Superior temporal gyrus (tissue), 1 donor: ENCODE data around the gene PATE2.

ENCODE experiments used
- DNase-seq: peaks from one replicate; pipeline ENCODE4 v3.0.0-alpha.2; 2016; ENCODE audit errors: extremely low spot score

The PATE2 gene

DNA sequence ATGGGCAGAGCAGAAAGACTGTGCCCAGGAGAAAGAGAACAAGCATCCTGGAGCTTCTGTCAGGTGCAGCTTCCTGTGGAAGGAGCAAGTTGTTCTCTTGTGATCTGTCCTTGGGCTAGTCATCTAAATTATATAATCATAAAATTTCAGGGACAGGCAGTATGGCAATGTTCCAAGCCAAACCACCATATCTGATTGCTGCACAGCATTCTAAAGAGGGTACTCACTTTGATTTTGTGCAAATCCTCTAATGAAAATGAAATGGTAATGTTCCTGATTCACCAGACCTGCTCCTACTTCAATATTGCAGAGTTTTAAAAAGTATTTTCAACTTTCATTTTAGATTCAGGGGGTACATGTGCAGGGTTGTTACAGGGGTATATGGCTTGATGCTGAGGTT lies at the start of gene PATE2:
TSS of gene PATE2 (minus strand) at position 101 of the 400 bp plus-strand sequence. CDS start at position 46, 55 bp downstream.
- no peak for DNase-seq

DNA sequence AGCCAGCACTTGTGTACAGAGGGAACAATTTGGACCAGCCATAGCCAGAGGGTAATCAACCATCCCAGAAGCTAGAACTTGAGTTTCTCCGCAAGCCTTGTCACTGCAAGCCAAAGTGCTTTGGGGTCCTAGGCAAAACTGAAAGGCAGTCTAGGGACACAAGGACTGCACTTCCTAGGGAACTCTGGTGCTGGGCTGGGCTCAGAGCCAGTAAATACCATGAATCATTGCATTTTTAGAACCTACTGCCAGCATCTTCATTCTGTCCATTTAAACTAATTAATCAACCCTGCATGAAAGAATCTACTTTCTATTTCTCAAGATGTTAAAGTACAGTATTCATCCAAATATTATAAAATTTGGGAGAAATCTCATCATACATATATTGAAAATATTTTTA lies 29.3 kb upstream of the PATE2 start:
- no peak for DNase-seq

DNA sequence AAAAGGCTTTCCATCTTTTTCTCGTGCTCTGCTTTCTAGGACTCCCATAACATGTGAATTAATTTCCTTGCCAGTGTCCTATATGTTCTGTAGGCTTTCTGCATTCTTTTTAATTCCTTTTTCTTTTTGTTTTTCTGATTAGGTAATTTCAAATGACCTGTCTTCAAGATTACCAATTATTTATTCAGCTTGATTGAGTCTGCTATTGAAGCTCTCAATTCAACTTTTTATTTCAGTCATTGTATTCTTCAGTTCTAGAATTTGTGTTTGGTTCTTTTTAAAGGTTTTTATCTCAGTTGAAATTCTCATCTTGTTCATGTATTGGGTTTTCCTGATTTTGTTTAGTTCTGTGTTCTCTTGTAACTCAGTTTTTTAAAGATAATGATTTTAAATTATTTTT lies 23.8 kb upstream of the PATE2 start:
- DNase-seq: no peak

DNA sequence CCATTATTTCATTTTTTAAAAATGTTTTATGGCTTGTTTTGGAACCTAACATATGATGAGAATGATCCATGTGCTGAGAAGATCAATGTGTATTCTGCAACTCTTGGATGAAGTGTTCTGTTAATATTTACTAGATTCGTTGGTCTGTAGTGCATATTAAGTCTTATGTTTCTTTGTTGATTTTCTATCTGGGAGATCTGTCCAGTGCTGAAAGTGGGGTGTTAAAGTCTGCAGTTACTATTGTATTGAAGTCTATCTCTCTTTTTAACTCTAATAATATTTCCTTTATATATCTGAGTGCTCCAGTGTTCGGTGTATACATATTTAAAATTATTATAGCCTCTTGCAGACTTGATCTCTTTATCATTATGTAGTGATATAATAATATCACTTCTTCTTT lies 21.2 kb upstream of the PATE2 start:
- DNase-seq: no peak

DNA sequence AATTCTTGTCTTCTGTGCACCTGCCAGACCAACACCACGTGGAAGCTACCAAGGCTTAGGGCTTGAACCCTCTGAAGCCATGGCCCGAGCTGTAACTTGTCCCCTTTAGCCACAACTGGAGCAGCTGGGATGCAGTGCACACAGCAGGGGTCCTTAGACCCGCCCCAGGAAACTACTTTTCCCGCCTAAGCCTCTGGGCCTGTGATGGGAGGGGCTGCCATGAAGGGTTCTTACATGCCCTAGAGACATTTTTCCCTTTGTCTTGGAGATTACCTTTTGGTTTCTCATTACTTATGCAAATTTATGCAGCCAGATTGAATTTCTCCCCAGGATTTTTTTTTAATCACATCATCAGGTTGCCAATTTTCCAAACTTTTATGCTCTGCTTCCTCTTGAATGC lies 19.0 kb upstream of the PATE2 start:
- DNase-seq: no peak

DNA sequence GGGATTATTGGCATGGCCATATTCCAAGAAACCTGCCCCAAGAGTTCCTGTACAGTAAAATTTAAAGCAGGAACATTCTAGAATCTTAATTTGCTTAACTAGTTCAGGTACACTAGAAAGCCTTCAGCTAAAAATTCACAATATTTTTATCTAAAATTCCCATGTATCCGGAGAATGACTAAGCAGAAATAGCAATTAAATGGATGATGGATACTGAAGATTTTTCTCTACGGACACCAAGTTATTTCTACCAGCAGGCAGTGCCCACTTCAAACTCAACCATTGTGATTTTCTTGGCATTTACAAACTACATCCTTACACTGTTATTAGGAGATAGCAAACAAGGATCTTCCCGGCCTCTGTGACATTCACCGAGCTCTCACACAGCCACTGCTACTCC lies 12.2 kb upstream of the PATE2 start:
- DNase-seq: no peak

DNA sequence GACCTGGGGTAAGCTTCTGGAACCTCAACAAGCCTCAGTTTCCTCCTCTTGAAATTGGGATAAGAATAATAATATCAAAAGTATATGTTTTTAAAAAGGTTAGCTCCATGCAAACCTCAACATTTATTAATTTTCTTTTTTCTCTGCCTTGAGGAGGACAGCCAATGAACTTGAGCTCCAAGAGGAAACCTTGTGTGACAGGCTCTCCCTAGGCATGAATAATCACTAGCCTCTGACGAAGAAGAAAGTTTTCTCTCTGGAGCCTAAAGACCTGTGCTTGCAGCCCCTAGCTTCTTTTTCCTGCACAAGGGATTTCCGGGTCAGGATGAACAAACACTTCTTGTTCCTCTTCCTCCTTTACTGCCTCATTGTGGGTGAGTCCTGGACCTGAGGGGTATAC lies 9.2 kb upstream of the PATE2 start, which contains the start of gene PATE3:
TSS of gene PATE3 (plus strand) at position 301 of the 400 bp plus-strand sequence. CDS start at position 326, 25 bp downstream.
- no peak for DNase-seq

DNA sequence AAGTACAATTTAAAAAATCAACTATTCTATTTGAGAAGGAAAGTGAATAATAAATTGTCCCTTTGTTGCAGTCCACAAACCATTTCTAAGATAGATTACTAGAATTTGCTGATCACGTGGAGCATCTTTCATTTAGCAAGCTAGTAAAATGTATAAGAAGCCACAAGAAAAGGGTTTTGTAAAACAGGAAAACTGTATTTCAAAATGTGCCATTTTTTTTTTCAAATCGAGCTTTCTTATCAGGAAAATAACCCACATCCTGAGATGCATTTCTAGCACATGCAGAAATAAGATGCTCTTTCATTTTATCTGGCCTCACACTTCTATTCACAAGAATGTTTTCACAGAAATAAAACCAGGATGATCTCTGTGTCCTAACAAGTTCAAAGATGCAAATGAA lies 6.0 kb upstream of the PATE2 start:
- DNase-seq: no peak

DNA sequence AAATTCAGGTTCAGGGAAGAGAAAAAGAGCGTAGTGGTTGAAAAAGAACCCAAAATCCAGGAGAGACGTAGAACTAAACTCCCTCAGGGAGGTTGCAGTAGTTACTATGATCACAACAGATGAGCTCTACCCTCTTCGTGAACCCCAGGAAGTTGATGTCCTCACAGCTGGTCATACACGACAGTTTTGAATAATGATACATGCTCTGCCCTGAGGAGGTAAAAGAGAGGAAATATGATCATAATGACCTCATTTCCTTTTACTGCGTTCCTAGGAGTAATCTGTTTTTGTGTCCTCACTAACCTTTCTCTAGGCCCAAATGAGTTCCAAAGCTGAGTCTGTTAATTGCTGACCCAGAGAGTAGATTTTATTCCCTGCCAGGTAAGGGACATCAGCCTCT lies 1.3 kb downstream of the PATE2 start:
- no peak for DNase-seq

DNA sequence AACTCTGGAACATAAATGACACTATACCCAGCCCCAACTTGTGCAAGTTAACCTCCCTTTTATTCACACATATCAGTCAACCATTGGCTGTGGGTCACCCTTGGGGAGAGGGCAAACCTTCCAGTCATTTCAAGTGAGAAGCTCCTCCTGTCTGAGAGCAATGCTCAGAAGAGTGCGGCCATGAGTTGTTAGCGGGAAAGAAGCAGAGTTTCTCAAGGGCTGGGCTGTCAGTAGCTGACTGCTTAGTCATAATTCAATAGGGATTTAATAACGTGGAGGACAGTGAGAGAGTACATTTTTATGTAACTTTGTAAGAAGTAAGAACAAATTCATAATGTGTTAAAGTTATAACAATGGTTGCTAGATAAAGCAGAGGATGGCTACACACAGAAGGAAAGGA lies 5.1 kb downstream of the PATE2 start:
- no peak for DNase-seq

DNA sequence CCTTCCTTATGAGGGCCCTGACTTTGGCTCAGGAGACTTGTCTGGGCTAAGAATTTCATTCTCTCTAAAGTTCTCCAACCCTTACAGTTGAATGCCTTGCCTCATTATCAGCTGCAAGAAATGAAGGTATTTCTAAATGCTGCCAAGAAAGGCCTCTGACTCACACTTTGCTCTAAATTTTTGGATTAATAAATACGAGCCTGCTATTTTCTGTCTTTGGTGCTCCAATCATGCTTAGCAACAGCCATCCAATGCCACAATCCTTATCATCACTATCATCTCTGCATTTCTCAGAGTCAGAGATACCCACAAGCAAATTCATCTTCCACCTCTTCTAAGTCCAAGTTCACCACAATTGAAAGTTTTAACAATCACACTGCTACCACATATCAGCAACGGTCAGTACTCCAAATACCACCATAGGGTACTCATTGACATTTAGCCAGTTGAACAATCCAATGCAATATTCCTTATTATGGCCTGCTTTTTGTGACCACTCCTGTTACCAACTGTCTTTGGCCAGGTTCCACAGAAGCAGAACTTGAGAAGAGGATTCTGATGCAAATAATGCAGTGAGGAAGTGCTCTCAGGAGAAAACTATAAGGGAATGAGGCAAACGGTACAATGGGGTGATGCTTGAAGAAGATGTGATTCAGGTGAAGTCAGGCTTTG lies 5.7 kb downstream of the PATE2 start:
- no peak for DNase-seq

DNA sequence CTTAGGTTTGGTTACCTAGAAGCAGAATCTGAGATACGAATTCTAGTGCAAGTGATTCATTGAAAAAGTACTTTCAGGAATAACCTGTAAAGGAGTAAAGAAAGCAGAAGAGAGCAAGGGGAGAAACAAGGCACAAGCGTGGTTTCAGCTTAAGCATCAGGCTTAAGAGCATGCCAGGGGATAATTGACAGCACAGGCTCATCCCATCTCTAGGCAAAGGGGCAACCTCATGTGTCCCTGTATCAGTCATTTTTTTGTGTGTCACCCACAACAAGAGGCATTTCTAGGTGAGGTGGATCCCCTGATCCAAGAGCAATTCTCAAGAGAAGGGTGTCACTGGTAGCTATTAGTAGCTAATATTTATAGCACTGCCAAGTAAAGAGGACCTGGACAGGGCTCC lies 8.0 kb downstream of the PATE2 start:
- no peak for DNase-seq

DNA sequence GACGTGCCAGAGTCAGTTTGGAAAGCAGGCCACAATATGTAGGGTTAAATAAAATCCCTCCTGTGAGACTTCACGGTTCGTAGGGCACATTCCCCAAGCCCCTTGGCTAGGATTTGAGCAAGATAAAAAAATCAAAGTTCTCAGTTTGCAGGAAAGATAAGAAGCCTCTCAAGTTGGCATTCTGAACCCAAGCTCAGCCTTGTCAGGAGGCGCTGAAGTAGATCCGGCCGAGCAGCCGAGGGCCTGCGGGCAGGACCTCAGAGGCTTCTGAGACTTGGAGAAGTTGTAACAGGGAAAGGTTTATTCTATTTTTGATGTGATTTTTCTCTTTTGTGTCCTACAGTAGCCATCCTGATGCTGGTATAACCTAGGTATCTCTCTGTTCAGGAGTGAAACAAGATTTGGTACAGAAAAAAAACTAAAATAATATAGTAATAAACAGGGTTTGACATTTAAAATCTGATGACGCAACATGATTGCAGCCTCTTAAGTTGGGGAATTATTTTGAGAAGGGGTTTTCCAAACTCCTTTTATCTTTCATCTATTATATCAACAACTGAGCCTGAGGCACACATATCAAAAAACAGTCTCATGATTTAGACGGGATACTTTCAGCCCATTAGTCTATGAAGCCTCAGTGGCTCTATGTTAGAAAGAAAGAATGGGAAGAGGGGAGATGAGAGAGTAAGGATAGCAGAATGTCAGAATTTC lies 10.1 kb downstream of the PATE2 start:
- no peak for DNase-seq

DNA sequence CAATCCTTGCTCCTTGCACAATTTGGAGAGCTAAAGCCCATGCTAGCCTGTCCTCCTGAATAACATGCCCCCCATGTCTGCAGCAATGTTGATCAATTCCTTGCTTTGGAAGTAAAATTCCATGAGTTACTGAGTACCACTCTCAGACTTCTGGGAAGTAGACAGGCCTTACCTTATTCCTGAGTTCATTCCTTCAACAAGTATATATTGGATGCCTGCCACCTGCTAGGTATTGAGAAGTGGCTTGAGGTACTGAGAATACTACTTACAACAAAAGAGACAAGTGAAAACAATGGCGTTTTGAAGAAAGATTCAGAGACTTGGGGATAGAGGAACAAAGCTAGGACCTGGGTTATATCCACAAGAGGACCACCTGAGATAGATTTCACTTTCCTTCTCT lies 12.4 kb downstream of the PATE2 start:
- DNase-seq: no peak

DNA sequence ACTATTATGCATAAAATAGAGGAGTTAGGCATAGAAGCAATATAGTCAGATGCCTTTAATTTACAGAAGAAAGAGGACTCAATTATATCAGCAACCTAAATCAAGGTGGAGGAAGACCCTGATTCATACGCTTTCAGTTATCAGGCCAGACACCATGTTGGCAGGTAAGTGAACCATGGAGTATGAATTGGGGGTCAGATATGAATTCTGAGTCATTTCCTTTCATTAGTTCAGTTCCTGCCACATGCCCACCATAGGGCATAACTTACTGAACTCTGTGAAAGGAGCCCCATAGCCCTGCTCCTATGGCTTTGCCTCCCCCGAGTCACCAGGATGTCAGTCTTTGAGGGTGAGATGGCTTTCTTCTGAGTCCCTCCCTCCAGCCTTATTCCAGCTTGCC lies 15.1 kb downstream of the PATE2 start:
- no peak for DNase-seq

DNA sequence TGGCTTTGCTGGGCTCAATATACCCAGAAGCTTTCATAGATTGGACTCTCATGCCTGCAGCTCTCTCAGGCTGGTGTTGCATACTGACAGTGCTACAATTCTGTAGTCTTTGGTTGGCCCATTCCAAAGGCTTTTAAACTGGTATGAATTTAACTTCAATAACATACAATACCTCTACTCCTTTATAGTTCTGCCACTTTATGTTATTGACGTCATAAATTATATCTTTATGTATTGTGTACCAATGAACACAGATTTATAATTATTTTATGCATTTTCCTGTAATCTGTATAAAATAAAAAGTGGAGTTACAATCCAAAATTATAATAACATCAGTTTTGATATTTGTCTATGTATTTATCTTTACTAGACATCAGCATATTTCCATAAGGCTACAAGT lies 16.2 kb downstream of the PATE2 start:
- no peak for DNase-seq

DNA sequence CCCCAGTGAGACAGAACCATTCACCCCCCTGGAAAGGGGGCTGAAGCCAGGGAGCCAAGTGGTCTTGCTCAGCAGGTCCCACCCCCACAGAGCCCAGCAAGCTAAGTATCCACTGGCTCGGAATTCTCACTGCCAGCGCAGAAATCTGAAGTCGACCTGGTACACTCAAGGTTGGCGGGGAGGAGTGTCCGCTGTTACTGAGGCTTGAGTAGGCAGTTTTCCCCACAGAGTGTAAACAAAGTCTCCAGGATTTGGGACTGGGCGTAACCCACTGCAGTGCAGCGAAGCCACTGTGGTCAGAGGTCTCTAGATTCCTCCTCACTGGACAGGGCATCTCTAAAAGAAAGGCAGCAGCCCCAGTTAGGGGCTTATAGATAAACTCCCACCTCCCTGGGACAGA lies 22.6 kb downstream of the PATE2 start:
- no peak for DNase-seq

DNA sequence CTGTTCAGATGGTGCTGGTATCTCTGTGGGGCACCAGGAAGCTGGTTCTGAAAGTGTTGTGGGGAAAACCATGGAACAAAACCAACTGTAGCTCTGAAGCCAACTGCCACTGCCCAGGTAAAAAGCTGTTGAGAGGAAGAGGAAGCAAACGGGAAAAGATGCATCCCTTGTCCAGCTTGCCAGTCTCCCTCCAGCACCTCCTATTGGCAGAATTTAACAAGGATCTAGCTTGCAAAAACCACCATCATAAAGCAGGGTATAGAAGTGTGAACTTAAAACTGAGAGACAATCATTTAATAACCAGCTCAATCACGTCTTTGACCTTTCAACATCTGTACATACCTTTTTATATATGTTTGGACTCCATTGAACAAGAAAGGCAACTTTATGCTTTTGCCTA lies 28.0 kb downstream of the PATE2 start:
- no peak for DNase-seq

DNA sequence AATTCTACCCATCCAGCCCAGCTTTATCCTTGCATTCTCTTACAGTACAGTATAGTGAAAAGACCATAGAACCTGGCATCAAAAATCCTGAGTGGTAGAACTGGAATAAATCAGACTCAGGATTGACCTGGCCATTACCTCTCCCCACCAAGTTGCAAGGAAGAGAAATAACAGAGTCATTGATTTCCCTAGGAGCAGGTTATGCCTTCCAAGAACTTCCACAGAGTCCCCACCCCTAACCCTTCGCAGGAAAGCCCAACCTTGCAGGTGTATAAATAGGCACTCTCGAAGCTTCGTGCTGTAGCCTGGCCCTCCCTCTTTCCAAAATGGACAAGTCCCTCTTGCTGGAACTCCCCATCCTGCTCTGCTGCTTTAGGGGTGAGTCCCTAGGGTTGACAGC lies 32.6 kb downstream of the PATE2 start, which contains the start of gene PATE1:
TSS of gene PATE1 (plus strand) at position 301 of the 400 bp plus-strand sequence. CDS start at position 327, 26 bp downstream.
- DNase-seq: no peak

DNA sequence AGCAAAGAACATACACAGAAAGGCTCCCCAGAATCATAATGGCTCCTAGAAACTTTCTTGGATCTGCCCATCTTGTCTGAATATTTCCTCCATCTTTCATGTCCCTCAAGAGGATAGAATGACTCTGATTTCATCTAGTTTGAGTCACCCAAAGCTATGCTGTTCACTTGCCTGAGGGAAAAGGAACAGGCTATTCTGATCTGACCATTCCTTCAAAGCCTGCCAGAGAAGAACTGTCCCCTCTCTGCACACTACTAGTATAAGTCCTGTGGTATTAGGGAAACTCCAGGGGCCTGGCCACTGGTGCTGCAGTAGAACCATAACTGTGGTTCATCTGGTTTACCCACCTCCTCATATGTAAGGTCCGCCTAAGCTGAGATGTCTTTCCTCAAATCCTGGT lies 34.9 kb downstream of the PATE2 start:
- no peak for DNase-seq

DNA sequence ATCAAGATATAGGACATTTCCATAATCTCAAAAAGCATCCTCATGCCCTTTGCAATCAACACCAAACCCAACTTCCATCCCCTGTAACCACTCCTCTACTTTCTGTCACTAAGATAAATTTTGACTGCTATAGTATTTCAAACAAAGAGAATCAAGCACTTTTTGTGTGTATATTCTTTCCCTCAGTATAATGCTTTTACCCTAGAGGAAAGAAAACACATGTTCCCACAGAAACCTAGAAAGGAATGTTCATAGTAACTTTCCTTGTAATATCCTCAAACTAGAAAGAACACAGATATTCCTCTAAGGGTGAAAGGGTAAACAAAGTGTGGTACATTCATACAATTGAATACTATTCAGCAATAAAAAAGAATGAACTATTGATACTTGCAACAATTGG lies 38.0 kb downstream of the PATE2 start:
- no peak for DNase-seq

DNA sequence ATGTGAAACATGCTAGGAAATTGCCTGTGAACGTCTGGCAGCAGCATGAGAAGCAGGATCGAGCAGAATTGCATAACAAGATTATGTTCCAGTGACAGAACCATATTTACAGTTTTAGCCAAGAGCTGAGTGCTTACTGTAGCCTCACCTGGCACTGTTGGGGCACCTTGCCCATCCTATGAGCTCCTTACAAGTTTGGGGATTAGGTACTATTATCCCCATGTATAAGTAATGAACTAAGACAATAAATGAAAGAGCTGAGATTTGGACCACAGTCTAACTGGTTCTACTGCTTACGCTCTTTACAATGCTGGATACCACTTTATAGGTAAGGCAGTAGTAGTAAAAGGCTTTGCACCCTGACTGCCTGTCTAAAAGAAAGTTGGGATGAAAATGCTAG lies 49.7 kb downstream of the PATE2 start:
- no peak for DNase-seq
